GM13977 (cell line): ENCODE measurements around the gene ADGRL1.

Experiments
- DNase-seq: peaks from one replicate; pipeline ENCODE4 v3.0.0; 2012; ENCODE audit warnings: low spot score
- in situ Hi-C: fragments of 300-500 bp; cut with MboI; formaldehyde crosslinking; loops from one replicate; pipeline ENCODE4 v1.12.0; 2022; ENCODE audit warnings: low sequenced_read_pairs, low pct_unique_long_range_greater_than_20kb, mixed read lengths, inconsistent platforms; ENCODE audit not compliant: unreplicated experiment
- TF ChIP-seq, protein P1 (sequence below): IDR thresholded peaks from 2 replicates; pipeline ENCODE4 v1.5.1; 2012; ENCODE audit warnings: mild to moderate bottlenecking, control low read depth; ENCODE audit not compliant: insufficient read depth; ENCODE audit errors: extremely low read depth, missing control alignments

ADGRL1 gene

DNA sequence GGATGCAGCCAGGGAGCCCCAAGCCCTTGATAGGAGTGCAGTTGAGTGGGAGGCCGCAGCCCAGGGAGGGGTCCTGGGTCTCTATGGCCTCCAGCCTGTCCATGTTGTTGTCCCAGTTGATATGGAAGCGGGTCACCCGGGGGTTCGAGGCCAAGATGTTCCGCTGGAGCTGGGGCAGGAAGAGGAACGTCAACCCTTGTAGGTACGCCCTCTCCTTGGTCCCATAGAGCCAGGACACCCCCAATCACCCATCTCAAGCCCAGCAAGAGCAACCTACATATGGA is 85.5 kb downstream of the ADGRL1 start:
- in situ Hi-C loops = no loop called here
- no peak for DNase-seq
- TF ChIP-seq, protein P1, sequence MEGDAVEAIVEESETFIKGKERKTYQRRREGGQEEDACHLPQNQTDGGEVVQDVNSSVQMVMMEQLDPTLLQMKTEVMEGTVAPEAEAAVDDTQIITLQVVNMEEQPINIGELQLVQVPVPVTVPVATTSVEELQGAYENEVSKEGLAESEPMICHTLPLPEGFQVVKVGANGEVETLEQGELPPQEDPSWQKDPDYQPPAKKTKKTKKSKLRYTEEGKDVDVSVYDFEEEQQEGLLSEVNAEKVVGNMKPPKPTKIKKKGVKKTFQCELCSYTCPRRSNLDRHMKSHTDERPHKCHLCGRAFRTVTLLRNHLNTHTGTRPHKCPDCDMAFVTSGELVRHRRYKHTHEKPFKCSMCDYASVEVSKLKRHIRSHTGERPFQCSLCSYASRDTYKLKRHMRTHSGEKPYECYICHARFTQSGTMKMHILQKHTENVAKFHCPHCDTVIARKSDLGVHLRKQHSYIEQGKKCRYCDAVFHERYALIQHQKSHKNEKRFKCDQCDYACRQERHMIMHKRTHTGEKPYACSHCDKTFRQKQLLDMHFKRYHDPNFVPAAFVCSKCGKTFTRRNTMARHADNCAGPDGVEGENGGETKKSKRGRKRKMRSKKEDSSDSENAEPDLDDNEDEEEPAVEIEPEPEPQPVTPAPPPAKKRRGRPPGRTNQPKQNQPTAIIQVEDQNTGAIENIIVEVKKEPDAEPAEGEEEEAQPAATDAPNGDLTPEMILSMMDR = no peak

- TF ChIP-seq, protein P1 = no peak
- no peak for DNase-seq
- in situ Hi-C loops = no loop called here
Observed at GRCh38 chr19:14119644-14120496, 86.1 kb downstream of the ADGRL1 start.

GRCh38 chr19:14119146-14119545 is 86.8 kb downstream of the ADGRL1 start:
- in situ Hi-C loops = no loop called here
- no peak for DNase-seq
- TF ChIP-seq, protein P1 = no peak

DNA sequence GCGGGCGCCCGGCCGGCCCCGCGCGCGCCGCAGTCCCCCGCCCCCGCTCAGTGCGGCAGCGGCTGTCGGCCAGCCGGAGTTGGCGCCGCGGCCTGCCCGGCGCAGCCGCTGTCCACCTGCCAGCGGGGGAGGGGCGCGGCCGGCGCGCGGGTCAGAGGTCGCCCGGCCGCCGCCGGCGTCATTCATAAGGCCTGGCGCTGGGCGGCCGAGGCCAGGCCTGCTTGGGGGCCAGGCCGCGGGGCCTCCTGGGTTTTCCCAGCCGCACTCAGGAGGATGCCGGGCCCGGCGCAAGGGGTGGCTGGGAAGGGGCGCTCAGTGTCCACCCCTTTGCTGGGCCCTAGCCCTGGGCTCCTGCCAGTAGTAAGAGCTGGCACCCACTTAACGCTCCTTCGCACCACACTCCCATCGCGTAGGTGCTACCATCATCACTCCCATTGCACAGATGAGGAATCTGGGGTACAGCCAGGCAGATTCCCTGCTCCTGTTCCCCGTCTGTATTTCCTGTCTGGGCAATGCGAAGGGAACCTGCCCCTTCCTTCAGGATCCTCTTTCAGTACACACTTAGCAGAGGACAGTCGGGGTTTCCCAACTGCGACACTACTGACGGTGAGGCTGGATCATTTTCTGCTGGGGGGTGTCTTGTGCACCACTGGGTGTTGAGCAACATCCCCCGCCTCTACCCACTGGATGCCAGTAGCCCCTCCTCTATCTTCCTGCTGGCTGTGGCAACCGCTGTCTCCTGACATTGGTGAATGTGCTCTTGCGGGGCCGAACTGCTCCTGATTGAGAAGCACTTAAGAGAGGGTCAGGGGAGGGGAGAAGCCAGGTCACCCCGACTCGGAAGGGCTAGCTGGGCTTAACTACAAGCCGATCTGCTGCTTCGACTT is 87.6 kb downstream of the ADGRL1 start:
- TF ChIP-seq, protein P1 = no peak
- no peak for DNase-seq
- in situ Hi-C loops = no loop called here

GRCh38 chr19:14117668-14118164 is 88.3 kb downstream of the ADGRL1 start, which contains the start of gene PRKACA:
TSS of gene PRKACA (minus strand) at chr19:14117762. CDS start at chr19:14117547, 215 bp downstream.
- in situ Hi-C loops = no loop called here
- peak; percentile 99 for DNase-seq
- TF ChIP-seq, protein P1 = no peak

DNA sequence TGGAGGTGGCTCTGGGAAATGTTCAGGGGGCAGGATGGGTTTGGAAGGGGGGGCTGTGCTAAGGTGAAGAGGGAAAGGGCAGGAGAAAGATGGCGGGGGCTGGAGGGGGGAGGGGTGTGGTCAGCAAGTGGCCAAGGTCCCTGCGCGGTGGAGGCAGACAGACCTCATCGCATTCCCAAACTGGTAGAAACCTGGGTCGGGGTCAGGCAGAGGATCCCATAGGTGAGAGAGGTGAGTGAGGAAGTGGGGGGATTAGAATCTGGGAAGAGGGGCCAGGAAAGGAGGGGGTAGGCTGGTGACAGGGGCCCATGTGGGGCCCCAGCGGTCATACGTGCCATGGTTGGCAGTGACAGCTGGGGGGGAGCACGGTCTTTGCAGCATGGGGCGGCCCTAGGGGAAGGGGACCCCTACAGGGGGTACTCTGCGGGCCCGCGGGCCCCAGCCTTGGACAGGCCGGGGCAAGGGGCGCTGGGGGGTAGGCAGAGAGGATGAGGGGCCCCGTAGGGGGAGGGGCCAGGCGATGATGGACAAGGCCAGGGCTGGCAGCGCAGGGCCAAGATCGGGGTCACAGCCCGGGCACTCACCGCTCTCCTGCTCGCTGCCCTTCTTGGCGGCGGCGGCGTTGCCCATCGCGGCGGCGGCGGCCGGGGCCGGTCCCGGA is 88.9 kb downstream of the ADGRL1 start:
- in situ Hi-C loops = no loop called here
- DNase-seq = peak; percentile 36
- TF ChIP-seq, protein P1 = no peak
